GM19035 (cell line): ENCODE data around the gene TEX47.

ENCODE experiments used
- ATAC-seq: cut with Tn5 transposase; IDR thresholded peaks from one replicate; pipeline ENCODE4 v1.9.1; 2021; ENCODE audit not compliant: unreplicated experiment

TEX47 gene

GRCh38 chr7:88756802-88757201 is 38.7 kb downstream of the TEX47 start:
- no peak for ATAC-seq

GRCh38 chr7:88746126-88746525 is 49.4 kb downstream of the TEX47 start:
- no peak for ATAC-seq
